ENCODE data around the gene CSH2. TPM values are rescaled to one million over a fixed set of nuclear protein-coding genes. Genes with fewer than 3 reads are reported as not detected.
A peak's percentile ranks its signal among the peaks of the same experiment; 100 is the strongest.
"Not testable (repeated sequence)": the region's sequence is repeated elsewhere in the genome, so short reads cannot be mapped to it uniquely, and the experiment has no call there.

CSH2 gene
- total and polyA plus RNA-seq, 9 of the 15 experiments (the other 6 are each of a cell fraction or from before 2014, with no cell fraction given) = not detected

DNA sequence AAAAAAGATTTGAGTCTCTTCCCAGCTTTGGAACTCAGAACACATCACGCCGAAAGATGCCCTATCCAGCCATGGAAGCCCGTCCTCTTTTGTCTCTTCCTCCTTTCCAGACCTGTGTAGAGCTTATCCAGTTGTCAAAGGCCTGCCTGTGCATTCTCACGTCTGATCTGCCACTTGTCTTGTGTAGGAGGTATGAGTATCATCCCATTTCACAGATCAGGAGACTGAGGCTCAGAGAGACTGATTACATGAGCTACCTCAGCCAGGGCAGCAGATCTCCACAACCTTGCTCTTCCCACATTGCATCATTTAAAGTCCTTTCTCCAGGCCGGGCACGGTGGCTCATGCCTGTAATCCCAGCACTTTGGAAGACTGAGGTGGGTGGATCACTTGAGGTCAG is 1.2 kb upstream of the CSH2 start:
- H3K27me3 ChIP-seq (ENCODE audit: control insufficient read depth in 2 of 2, insufficient read depth in 2 of 2, low read length in 2 of 2) = peaks cover 2 to 23% of the 10 kb centered on the region in 2 experiments; a peak in 3 of 5 replicates
- H3K4me1 ChIP-seq (replicated peaks in 1 of 2; ENCODE audit: control insufficient read depth in 2 of 2, insufficient read depth in 2 of 2, low read length in 2 of 2); intact Hi-C loops (cut with micrococcal nuclease); H4K20me1 ChIP-seq (replicated peaks; ENCODE audit: control insufficient read depth, insufficient read depth, low read length); H3K36me3 ChIP-seq (ENCODE audit: control insufficient read depth, insufficient read depth, low read length); H3K4me2 ChIP-seq (ENCODE audit: insufficient read depth, low read length); H2AFZ ChIP-seq (ENCODE audit: low read depth, low read length); FAIRE-seq; H3K9me1 ChIP-seq (ENCODE audit: control insufficient read depth, insufficient read depth, low read length); H3K27ac ChIP-seq (ENCODE audit: extremely low read depth, low read depth, low read length); ATAC-seq; CTCF ChIA-PET (ENCODE audit: low intra/inter-chr PET ratio); in situ Hi-C loops (cut with MboI); BruUV-seq (replicated peaks); H3K9ac ChIP-seq (ENCODE audit: insufficient read depth in 1 of 2, low read depth in 2 of 2, low read length in 2 of 2); H3K9me3 ChIP-seq (replicated peaks; ENCODE audit: control insufficient read depth, insufficient read depth, low read depth, low read length); H3K79me2 ChIP-seq (ENCODE audit: control insufficient read depth, insufficient read depth, low read length); POLR2A ChIA-PET; H3K4me3 ChIP-seq; DNase-seq (ENCODE audit: extremely low read depth in 1 of 4, low spot score in 3 of 4): not testable (repeated sequence)
- WGBS (ENCODE audit: insufficient coverage, low coverage, missing lambda C conversion rate) = 12% methylated on average over 6 of the region's 6 CpGs
- peak; percentile 61 for TF ChIP-seq ADNP (tag; IDR thresholded peaks at IDR 0.05)
- TF ChIP-seq ESRRA (IDR thresholded peaks at IDR 0.05; ENCODE audit: borderline replicate concordance, low read depth) = peak; percentile 83
- peak in 1 of 2 experiments; percentile 48; a peak in 1 of 4 replicates for TF ChIP-seq KDM1A (IDR thresholded peaks at IDR 0.05)
- peak; percentile 77 for TF ChIP-seq RBM25 (IDR thresholded peaks at IDR 0.05; ENCODE audit: low read depth, low read length, severe bottlenecking)
- peak; percentile 65; the same call in 1 of the 2 replicates for TF ChIP-seq BCOR (IDR thresholded peaks at IDR 0.05)

DNA sequence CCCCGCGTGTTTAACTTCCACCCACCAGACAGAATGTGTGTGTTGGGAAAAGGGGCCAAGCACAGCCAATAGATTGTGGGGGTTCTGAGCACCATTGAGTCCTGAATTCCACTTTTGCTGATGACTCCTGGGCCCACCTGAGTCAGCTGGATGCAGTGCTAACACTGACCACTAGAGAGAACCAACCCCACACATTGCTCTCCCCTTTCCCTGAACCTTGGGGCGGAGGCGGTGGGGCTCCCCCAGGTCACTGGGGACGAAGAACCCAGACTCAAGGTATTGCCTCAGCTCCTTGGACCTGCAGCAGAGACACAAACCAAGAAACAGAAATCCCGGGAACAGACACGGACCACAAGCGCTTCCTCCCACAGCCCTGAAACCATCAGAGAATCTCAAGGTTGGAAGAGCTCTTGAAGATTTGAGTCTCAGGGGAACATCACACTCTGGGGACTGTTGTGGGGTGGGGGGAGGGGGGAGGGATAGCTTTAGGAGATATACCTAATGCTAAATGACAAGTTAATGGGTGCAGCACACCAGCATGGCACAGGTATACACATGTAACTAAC is 667 bp upstream of the CSH2 start:
- WGBS (ENCODE audit: insufficient coverage, low coverage, missing lambda C conversion rate) = 34% methylated on average over 6 of the region's 8 CpGs
- BruUV-seq (replicated peaks); FAIRE-seq; H3K27ac ChIP-seq (ENCODE audit: extremely low read depth, low read depth, low read length); CTCF ChIA-PET (ENCODE audit: low intra/inter-chr PET ratio); H2AFZ ChIP-seq (ENCODE audit: low read depth, low read length); POLR2A ChIA-PET; H3K9ac ChIP-seq (ENCODE audit: insufficient read depth in 1 of 2, low read depth in 2 of 2, low read length in 2 of 2); H3K79me2 ChIP-seq (ENCODE audit: control insufficient read depth, insufficient read depth, low read length); H3K4me2 ChIP-seq (ENCODE audit: insufficient read depth, low read length); H3K36me3 ChIP-seq (ENCODE audit: control insufficient read depth, insufficient read depth, low read length); H3K9me1 ChIP-seq (ENCODE audit: control insufficient read depth, insufficient read depth, low read length); H3K4me3 ChIP-seq; H3K9me3 ChIP-seq (replicated peaks; ENCODE audit: control insufficient read depth, insufficient read depth, low read depth, low read length); in situ Hi-C loops (cut with MboI); intact Hi-C loops (cut with micrococcal nuclease); DNase-seq (ENCODE audit: extremely low read depth in 1 of 4, low spot score in 3 of 4); H4K20me1 ChIP-seq (replicated peaks; ENCODE audit: control insufficient read depth, insufficient read depth, low read length); H3K4me1 ChIP-seq (replicated peaks in 1 of 2; ENCODE audit: control insufficient read depth in 2 of 2, insufficient read depth in 2 of 2, low read length in 2 of 2): not testable (repeated sequence)
- H3K27me3 ChIP-seq (ENCODE audit: control insufficient read depth in 2 of 2, insufficient read depth in 2 of 2, low read length in 2 of 2) = peaks cover 2 to 20% of the 10 kb centered on the region in 2 experiments; a peak in 2 of 5 replicates
- peak; percentile 79 for ATAC-seq

DNA sequence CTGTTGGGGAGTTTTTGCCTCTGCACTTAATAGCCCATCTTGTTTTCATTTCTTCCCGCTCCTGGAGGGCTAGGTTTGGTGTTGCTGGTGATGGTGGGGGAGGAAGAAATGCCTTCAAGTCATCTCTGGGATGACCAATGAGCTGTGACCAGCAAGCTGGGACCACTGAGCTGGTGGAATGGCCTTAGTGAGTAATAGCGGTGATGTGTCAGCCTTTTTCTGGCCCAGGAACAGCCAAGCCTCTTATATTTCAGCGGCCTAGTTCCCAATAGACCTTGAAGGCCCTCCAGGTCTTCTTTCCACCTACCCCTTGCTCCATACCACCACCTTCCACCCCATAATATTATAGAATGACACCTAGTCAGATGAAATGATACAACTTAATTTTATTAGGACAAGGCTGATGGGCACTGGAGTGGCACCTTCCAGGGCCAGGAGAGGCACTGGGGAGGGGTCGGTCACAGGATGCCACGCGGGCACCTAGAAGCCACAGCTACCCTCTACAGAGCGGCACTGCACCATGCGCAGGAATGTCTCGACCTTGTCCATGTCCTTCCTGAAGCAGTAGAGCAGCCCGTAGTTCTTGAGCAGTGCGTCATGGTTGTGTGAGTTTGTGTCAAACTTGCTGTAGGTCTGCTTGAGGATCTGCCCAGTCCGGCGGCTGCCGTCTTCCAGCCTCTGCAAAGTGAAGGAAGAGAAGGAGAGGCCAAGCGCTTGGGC is 1.7 kb downstream of the CSH2 start:
- H3K4me2 ChIP-seq (ENCODE audit: insufficient read depth, low read length); H3K9me3 ChIP-seq (replicated peaks; ENCODE audit: control insufficient read depth, insufficient read depth, low read depth, low read length); H3K9ac ChIP-seq (ENCODE audit: insufficient read depth in 1 of 2, low read depth in 2 of 2, low read length in 2 of 2); CTCF ChIA-PET (ENCODE audit: low intra/inter-chr PET ratio); H4K20me1 ChIP-seq (replicated peaks; ENCODE audit: control insufficient read depth, insufficient read depth, low read length); POLR2A ChIA-PET; BruUV-seq (replicated peaks); H3K79me2 ChIP-seq (ENCODE audit: control insufficient read depth, insufficient read depth, low read length); H3K36me3 ChIP-seq (ENCODE audit: control insufficient read depth, insufficient read depth, low read length); in situ Hi-C loops (cut with MboI); H2AFZ ChIP-seq (ENCODE audit: low read depth, low read length); H3K27ac ChIP-seq (ENCODE audit: extremely low read depth, low read depth, low read length); FAIRE-seq; ATAC-seq; H3K27me3 ChIP-seq (ENCODE audit: control insufficient read depth in 2 of 2, insufficient read depth in 2 of 2, low read length in 2 of 2); H3K9me1 ChIP-seq (ENCODE audit: control insufficient read depth, insufficient read depth, low read length); DNase-seq (ENCODE audit: extremely low read depth in 1 of 4, low spot score in 3 of 4); intact Hi-C loops (cut with micrococcal nuclease); H3K4me3 ChIP-seq; H3K4me1 ChIP-seq (replicated peaks in 1 of 2; ENCODE audit: control insufficient read depth in 2 of 2, insufficient read depth in 2 of 2, low read length in 2 of 2): not testable (repeated sequence)
- 61% methylated on average over 9 of the region's 15 CpGs for WGBS (ENCODE audit: insufficient coverage, low coverage, missing lambda C conversion rate)

Measured in K562 (cell line).